ENCODE results near the gene SHANK3.

- TF ChIP-seq CTCF (IDR thresholded peaks at IDR 0.05) (no peak), EZH2 (IDR thresholded peaks at IDR 0.05; ENCODE audit: borderline replicate concordance, insufficient read depth, low read depth, low read length, poor library complexity, severe bottlenecking) (no peak)
Observed at GRCh38 chr22:50708474-50708873, 35.9 kb downstream of the SHANK3 start.
